Fibroblast of lung (primary cell): ENCODE data around the gene CSTB.

Experiments
- EZH2 ChIP-seq: IDR thresholded peaks from 2 replicates; pipeline ENCODE4 v1.5.1; 2012; ENCODE audit warnings: low read length, control low read depth, mild to moderate bottlenecking; ENCODE audit errors: missing control alignments
- TF ChIP-seq, protein P1 (sequence below), 2 donors: IDR thresholded peaks in 1 of 2; conservative IDR thresholded peaks in 1 of 2; 1 replicate in 1 of 2; 2 replicates in 1 of 2; pipeline ENCODE4 v1.5.1; 2011 to 2012; ENCODE audit warnings: low read length in 2 of 2, control low read depth in 1 of 2, inconsistent platforms in 1 of 2, low read depth in 1 of 2, mild to moderate bottlenecking in 1 of 2

DNA sequence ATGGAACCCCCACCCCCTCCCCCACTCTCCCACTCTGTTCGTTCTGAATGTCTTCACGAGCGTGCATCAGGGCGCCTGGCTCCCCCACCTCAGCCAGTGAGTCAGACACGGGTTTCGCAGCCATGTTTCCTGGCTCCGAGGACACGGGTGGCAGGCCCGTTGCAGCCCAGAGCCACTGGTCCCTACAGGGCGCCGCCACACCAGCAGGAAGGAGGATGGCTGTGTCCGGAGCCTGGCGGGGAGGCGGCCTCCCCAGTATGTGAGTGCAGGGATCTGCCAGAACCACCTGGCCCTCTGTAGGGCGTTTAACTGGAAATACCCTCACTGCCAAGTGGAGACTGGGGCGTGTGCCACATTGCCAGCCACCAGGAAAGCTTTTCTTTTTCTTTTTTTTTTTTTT, 18.5 kb downstream of the CSTB start:
- TF ChIP-seq, protein P1, sequence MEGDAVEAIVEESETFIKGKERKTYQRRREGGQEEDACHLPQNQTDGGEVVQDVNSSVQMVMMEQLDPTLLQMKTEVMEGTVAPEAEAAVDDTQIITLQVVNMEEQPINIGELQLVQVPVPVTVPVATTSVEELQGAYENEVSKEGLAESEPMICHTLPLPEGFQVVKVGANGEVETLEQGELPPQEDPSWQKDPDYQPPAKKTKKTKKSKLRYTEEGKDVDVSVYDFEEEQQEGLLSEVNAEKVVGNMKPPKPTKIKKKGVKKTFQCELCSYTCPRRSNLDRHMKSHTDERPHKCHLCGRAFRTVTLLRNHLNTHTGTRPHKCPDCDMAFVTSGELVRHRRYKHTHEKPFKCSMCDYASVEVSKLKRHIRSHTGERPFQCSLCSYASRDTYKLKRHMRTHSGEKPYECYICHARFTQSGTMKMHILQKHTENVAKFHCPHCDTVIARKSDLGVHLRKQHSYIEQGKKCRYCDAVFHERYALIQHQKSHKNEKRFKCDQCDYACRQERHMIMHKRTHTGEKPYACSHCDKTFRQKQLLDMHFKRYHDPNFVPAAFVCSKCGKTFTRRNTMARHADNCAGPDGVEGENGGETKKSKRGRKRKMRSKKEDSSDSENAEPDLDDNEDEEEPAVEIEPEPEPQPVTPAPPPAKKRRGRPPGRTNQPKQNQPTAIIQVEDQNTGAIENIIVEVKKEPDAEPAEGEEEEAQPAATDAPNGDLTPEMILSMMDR (conservative IDR thresholded peaks at IDR 0.05 in 1 of 2, IDR thresholded peaks at IDR 0.05 in 1 of 2; ENCODE audit: low read depth in 1 of 2, low read length in 2 of 2), result no peak
- no peak for TF ChIP-seq EZH2
